NCI-H2107 (cell line): ENCODE results near the gene NOA1.
"Not testable (repeated sequence)": the region's sequence is repeated elsewhere in the genome, so short reads cannot be mapped to it uniquely, and the experiment has no call there.

Experiments used
- DNase-seq: peaks from one replicate; lab custom pipeline; 2025; lab: John Stamatoyannopoulos, UW

NOA1 gene

GRCh38 chr4:56958111-56958517 lies 19.3 kb downstream of the NOA1 start:
- peak; percentile 53 for DNase-seq

DNA sequence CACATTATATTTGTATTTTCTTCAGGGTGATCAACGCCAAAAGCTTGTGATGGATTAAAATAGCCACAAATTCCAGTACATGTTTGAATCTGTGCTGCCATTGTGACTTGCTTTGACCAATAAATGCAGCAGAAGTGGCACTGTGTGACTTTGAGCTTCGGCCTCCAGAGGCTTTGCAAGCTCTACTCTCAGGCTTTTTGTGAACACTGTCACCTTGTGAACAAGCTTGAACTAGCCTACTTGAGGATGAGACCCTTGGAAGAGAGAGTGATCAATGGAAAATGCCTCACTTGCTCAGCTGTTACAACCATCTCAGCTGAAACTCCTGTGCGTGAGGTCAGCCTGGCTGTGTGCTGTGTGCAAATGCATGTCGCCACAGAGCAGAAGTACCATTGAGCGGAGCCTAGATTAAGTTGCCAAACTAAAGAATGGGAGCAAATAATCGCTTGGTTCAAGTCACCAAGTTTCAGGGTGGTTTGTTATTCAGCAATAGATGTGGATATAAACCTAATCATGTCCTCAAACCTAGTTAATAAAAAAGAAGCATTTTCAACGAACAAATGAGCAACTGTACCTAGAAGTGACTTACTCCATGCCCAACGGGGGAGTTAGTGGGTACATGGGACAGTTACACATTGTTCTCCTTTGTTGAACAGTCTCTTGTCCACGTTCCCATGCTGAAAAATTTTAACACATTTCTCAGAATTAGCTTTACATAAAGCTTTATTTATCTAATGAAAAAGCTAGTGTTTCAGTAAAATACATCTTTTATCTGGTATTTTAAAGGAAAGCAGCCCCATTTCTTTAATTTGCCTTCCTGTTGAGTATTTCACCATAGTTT lies 23.5 kb downstream of the NOA1 start:
- no peak for DNase-seq

- no peak for DNase-seq
These were observed 36.0 kb downstream of the NOA1 start for GRCh38 chr4:56941403-56941802.

DNA sequence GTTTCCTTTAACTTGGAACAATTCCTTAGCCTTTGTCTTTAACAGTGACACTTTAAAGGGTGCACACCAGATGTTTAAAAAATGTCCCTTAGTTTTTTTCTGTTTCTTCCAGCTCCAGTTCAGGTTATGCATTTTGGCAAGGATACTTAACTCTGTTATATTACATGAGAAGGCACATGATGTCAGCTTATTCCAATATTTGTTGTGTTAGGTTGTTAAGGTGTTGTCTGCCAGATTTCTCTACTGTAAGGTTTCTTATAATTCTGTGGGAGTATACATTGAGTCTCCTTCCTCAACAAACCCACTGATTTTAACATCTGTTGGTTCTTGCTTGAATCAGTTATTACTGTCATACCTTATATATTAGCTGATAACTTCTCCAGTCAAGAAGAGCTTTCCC lies 36.4 kb downstream of the NOA1 start:
- no peak for DNase-seq

DNA sequence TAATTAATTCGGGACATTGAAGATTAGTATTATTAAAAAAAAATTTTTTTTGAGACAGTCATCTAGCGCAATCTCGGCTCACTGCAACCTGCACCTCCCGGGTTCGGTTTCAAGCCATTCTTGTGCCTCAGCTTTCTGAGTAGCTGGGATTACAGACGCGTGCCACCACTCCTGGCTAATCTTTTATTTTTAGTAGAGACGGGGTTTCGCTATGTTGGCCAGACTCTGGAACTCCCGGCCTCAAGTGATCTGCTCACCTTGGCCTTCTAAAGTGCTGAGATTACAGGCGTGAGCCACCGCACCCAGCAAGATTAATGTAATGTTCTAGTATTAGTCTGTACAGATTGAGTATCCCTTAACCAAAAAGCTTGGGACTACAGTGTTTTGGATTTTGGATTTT lies 37.0 kb downstream of the NOA1 start:
- DNase-seq: no peak

DNA sequence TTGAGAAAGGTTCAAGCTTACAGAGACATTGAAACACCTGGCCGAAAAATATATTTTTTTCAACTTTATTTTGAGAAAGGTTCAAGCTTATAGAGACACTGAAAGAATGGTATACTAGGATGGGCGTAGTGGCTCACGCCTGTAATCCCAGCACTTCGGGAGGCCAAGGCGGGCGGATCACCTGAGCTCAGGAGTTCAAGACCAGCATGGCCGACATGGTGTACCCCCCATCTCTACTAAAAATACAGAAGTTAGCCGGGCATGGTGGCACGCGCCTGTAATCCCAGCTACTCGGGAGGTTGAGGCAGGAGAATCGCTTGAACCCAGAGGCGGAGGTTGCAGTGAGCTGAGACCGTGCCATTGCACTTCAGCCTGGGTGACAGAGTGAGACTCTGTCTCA lies 37.6 kb downstream of the NOA1 start:
- DNase-seq: not testable (repeated sequence)

- DNase-seq: no peak
These were observed 40.1 kb downstream of the NOA1 start for GRCh38 chr4:56937262-56937661.

DNA sequence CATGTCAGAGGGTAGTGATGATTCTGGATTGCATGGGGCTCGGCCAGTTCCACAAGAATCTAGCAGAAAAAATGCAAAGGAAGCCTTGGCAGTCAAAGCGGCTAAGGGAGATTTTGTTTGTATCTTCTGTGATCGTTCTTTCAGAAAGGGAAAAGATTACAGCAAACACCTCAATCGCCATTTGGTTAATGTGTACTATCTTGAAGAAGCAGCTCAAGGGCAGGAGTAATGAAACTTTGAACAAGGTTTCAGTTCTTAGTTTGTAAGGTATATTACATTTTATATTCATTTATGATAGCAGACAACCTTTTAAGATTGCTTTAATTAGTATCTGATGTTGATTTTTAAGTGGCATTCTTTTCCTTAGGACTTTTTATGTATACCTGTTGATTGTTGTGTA lies 45.5 kb downstream of the NOA1 start:
- no peak for DNase-seq

DNA sequence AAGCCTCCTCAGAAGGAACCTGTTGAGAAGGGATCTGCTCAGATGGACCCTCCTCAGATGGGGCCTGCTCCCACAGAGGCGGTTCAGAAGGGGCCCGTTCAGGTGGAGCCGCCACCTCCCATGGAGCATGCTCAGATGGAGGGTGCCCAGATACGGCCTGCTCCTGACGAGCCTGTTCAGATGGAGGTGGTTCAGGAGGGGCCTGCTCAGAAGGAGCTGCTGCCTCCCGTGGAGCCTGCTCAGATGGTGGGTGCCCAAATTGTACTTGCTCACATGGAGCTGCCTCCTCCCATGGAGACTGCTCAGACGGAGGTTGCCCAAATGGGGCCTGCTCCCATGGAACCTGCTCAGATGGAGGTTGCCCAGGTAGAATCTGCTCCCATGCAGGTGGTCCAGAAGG lies 46.8 kb downstream of the NOA1 start:
- DNase-seq: no peak

DNA sequence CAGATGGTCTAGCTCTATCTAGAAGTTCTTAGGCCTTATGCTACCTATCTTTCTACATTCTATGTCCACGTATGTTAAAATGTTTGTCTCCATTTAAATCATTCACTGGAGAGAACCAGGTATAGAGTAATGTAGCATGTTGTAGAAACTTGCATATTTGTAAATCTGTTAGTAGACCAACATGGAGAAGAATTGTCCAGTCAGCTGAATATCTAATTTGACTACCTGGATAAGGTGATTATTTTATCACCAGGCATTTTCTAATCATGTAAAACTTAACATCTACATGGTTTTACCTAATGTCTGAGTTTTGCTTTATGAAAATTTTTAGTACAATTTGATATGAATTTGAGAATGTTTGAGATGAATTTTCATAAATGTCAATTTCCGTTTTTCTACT lies 50.2 kb downstream of the NOA1 start:
- DNase-seq: no peak

GRCh38 chr4:56914977-56915376 lies 62.4 kb downstream of the NOA1 start:
- DNase-seq: not testable (repeated sequence)

GRCh38 chr4:56914336-56914735 lies 63.1 kb downstream of the NOA1 start:
- no peak for DNase-seq
